HepG2 (cell line): ENCODE measurements around the gene LIME1. TPM values are rescaled to one million over a fixed set of nuclear protein-coding genes. Genes with fewer than 3 reads are reported as not detected.

ENCODE experiments used
- MED13 ChIP-seq: sonication (generic); formaldehyde crosslinking; IDR thresholded peaks from 2 replicates; pipeline ENCODE4 v1.5.0; 2020; ENCODE audit warnings: missing genetic modification reagents
- NR2C2 ChIP-seq: sonication (generic); formaldehyde crosslinking; IDR thresholded peaks from 2 replicates; pipeline ENCODE4 v1.4.0; 2020; ENCODE audit warnings: missing genetic modification reagents, mild to moderate bottlenecking, moderate library complexity, borderline replicate concordance
- SAP130 ChIP-seq: IDR thresholded peaks from 2 replicates; pipeline ENCODE4 v1.6.1; 2016; ENCODE audit warnings: low read depth
- WIZ ChIP-seq: sonication (generic); formaldehyde crosslinking; IDR thresholded peaks from 2 replicates; pipeline ENCODE4 v1.5.1; 2020; ENCODE audit warnings: mild to moderate bottlenecking, missing genetic modification reagents
- ZNF101 ChIP-seq: sonication (generic); formaldehyde crosslinking; IDR thresholded peaks from 2 replicates; pipeline ENCODE4 v1.4.0; 2020; ENCODE audit warnings: mild to moderate bottlenecking, low read depth, missing genetic modification reagents, borderline replicate concordance
- ZNF292 ChIP-seq: sonication (generic); formaldehyde crosslinking; IDR thresholded peaks from 2 replicates; pipeline ENCODE4 v1.8.1; 2022; ENCODE audit warnings: mild to moderate bottlenecking, low read depth, missing genetic modification reagents, borderline replicate concordance
- ZNF33A ChIP-seq: sonication (generic); formaldehyde crosslinking; IDR thresholded peaks from 2 replicates; pipeline ENCODE4 v1.5.1; 2020; ENCODE audit warnings: missing genetic modification reagents, mild to moderate bottlenecking, moderate library complexity, borderline replicate concordance
- ZNF44 ChIP-seq: sonication (generic); formaldehyde crosslinking; IDR thresholded peaks from 2 replicates; pipeline ENCODE4 v1.5.1; 2020; ENCODE audit warnings: mild to moderate bottlenecking, missing genetic modification reagents
- polyA plus RNA-seq, 8 experiments: library from polyadenylated mRNA; depleted of rRNA in 3 of 8; stranded (reverse) in 7 of 8; unstranded in 1 of 8; fragments of >200 nt; fragmentation: Illumina TruSeq in 4 of 8; extraction: Trizol in 4 of 8; gene quantifications; 2 replicates each; pipeline versions ENCODE4 v1.2.1 to v1.2.3, GENCODE V29; 2011 to 2016; ENCODE audit warnings: low read depth in 4 of 8, missing spikeins in 1 of 8, mixed read lengths in 1 of 8; ENCODE audit not compliant: insufficient read depth in 1 of 8
- total RNA-seq, 5 experiments: library from RNA; depleted of rRNA; stranded (reverse); fragments of >200 nt; fragmentation: Illumina TruSeq; extraction: Trizol; gene quantifications; 2 replicates each; pipeline ENCODE4 v1.2.3, GENCODE V29; 2016; ENCODE audit warnings: low read depth in 1 of 5
- TF ChIP-seq, protein P1 (sequence below): IDR thresholded peaks from 2 replicates; pipeline ENCODE4 v1.6.1; 2016; ENCODE audit warnings: low read depth, control low read depth
- TF ChIP-seq, protein P2 (sequence below): sonication (generic); formaldehyde crosslinking; IDR thresholded peaks from 2 replicates; pipeline ENCODE4 v1.5.1; 2020; ENCODE audit warnings: missing genetic modification reagents, mild to moderate bottlenecking, borderline replicate concordance
- TF ChIP-seq, protein P3 (sequence below): sonication (generic); formaldehyde crosslinking; IDR thresholded peaks from 2 replicates; pipeline ENCODE4 v1.5.1; 2020; ENCODE audit warnings: missing genetic modification reagents, mild to moderate bottlenecking, borderline replicate concordance
- TF ChIP-seq, protein P4 (sequence below): IDR thresholded peaks from 2 replicates; pipeline ENCODE4 v1.6.1; 2016; ENCODE audit warnings: missing compliant biosample characterization, missing genetic modification reagents, borderline replicate concordance
- TF ChIP-seq, protein P5 (sequence below): sonication (generic); formaldehyde crosslinking; IDR thresholded peaks from 2 replicates; pipeline ENCODE4 v1.4.0; 2020; ENCODE audit warnings: mild to moderate bottlenecking, missing genetic modification reagents
- TF ChIP-seq, protein P6 (sequence below): sonication (generic); formaldehyde crosslinking; IDR thresholded peaks from 2 replicates; pipeline ENCODE4 v1.4.0; 2020; ENCODE audit warnings: low read depth, mild to moderate bottlenecking, missing genetic modification reagents
- TF ChIP-seq, protein P7 (sequence below): sonication (generic); formaldehyde crosslinking; IDR thresholded peaks from 2 replicates; pipeline ENCODE4 v1.5.0; 2020; ENCODE audit warnings: missing genetic modification reagents

LIME1 gene
- total and polyA plus RNA-seq, 2 of the 13 experiments (the other 11 are each of a cell fraction or from before 2014, with no cell fraction given), result 13.0 to 61.5 TPM

DNA sequence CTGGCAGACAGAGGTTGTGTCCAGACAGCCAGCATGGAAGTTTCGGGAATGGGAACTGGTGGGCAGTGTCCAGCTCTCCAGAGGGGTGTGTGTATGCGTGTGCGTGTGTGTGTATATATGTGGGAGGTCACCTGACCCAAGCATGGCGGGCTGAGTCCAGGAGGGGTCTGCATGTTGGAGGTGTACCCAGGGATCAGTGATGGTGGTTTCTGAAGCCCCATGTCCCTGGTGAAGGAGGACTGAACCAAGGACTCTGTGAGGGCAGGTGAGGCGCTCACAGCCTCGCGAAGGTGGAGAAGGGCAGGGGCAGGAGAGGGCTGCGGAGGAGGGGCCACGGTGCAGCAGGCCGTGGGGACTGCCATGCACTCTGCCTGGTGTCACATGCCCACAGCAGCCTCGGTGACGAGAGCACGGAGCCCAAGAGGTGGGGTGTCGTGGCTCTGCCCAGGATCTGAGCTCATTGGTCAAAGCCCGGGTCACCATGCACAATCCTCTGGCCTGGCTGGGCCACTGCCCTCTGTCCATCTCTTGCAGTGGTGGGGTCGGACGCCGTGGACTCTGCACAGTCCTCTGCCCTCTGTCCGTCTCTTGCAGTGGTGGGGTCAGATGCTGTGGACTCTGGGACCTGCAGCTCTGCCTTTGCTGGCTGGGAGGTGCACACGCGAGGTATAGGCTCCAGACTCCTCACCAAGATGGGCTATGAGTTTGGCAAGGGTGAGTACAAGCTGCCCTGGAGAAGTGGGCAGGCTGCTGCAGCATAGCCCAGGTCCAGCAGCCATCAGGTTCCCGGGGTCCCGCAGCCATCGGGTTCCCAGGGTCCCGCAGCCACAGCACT, 2.1 kb upstream of the LIME1 start (continued):
- TF ChIP-seq, protein P1, sequence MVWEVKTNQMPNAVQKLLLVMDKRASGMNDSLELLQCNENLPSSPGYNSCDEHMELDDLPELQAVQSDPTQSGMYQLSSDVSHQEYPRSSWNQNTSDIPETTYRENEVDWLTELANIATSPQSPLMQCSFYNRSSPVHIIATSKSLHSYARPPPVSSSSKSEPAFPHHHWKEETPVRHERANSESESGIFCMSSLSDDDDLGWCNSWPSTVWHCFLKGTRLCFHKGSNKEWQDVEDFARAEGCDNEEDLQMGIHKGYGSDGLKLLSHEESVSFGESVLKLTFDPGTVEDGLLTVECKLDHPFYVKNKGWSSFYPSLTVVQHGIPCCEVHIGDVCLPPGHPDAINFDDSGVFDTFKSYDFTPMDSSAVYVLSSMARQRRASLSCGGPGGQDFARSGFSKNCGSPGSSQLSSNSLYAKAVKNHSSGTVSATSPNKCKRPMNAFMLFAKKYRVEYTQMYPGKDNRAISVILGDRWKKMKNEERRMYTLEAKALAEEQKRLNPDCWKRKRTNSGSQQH (CRISPR knock-in tag), result 0 out of 2 replicates have a peak, but pooled peaks have one; percentile 43
- TF ChIP-seq ZNF101 (CRISPR knock-in tag), result no peak
- TF ChIP-seq, protein P2, sequence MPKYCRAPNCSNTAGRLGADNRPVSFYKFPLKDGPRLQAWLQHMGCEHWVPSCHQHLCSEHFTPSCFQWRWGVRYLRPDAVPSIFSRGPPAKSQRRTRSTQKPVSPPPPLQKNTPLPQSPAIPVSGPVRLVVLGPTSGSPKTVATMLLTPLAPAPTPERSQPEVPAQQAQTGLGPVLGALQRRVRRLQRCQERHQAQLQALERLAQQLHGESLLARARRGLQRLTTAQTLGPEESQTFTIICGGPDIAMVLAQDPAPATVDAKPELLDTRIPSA, result 0 out of 2 replicates have a peak, but pooled peaks have one; percentile 8
- peak; percentile 42; the same call in 1 of the 2 replicates for TF ChIP-seq SAP130 (CRISPR knock-in tag)
- TF ChIP-seq, protein P3, sequence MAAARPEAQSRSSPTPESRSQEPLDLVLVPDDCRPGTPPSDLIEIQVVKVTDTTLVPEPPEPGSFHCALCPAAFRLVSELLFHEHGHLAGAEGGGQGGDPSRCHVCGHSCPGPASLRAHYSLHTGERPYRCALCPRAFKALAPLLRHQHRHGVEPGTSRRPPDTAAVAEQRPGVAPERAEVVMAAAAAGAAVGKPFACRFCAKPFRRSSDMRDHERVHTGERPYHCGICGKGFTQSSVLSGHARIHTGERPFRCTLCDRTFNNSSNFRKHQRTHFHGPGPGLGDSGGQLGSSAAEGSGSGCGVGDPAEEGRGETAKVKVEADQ (CRISPR knock-in tag), result peak; percentile 72; the same call in 1 of the 2 replicates
- peak; percentile 76 for TF ChIP-seq NR2C2 (CRISPR knock-in tag)
- 0 out of 2 replicates have a peak, but pooled peaks have one; percentile 67 for TF ChIP-seq ZNF44 (CRISPR knock-in tag)
- TF ChIP-seq, protein P4, sequence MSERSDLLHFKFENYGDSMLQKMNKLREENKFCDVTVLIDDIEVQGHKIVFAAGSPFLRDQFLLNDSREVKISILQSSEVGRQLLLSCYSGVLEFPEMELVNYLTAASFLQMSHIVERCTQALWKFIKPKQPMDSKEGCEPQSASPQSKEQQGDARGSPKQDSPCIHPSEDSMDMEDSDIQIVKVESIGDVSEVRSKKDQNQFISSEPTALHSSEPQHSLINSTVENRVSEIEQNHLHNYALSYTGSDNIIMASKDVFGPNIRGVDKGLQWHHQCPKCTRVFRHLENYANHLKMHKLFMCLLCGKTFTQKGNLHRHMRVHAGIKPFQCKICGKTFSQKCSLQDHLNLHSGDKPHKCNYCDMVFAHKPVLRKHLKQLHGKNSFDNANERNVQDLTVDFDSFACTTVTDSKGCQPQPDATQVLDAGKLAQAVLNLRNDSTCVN (CRISPR knock-in tag), result no peak
- TF ChIP-seq, protein P5, sequence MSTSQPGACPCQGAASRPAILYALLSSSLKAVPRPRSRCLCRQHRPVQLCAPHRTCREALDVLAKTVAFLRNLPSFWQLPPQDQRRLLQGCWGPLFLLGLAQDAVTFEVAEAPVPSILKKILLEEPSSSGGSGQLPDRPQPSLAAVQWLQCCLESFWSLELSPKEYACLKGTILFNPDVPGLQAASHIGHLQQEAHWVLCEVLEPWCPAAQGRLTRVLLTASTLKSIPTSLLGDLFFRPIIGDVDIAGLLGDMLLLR (CRISPR knock-in tag), result no peak
- no peak for TF ChIP-seq MED13 (CRISPR knock-in tag)
- TF ChIP-seq ZNF292 (CRISPR knock-in tag), result no peak
- no peak for TF ChIP-seq WIZ
- TF ChIP-seq, protein P6, sequence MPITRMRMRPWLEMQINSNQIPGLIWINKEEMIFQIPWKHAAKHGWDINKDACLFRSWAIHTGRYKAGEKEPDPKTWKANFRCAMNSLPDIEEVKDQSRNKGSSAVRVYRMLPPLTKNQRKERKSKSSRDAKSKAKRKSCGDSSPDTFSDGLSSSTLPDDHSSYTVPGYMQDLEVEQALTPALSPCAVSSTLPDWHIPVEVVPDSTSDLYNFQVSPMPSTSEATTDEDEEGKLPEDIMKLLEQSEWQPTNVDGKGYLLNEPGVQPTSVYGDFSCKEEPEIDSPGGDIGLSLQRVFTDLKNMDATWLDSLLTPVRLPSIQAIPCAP, result no peak
- TF ChIP-seq, protein P7, sequence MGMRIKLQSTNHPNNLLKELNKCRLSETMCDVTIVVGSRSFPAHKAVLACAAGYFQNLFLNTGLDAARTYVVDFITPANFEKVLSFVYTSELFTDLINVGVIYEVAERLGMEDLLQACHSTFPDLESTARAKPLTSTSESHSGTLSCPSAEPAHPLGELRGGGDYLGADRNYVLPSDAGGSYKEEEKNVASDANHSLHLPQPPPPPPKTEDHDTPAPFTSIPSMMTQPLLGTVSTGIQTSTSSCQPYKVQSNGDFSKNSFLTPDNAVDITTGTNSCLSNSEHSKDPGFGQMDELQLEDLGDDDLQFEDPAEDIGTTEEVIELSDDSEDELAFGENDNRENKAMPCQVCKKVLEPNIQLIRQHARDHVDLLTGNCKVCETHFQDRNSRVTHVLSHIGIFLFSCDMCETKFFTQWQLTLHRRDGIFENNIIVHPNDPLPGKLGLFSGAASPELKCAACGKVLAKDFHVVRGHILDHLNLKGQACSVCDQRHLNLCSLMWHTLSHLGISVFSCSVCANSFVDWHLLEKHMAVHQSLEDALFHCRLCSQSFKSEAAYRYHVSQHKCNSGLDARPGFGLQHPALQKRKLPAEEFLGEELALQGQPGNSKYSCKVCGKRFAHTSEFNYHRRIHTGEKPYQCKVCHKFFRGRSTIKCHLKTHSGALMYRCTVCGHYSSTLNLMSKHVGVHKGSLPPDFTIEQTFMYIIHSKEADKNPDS (CRISPR knock-in tag), result peak; percentile 25; the same call in 1 of the 2 replicates
- TF ChIP-seq ZNF33A, result no peak
